HepG2 (cell line): ENCODE data around the gene PARN. TPM values are rescaled to one million over a fixed set of nuclear protein-coding genes. Genes with fewer than 3 reads are reported as not detected.

ENCODE experiments used
- ATAC-seq: fragments of 200-7000 bp; cut with Tn5 transposase; 3 replicates; pipeline ENCODE4 v1.9.1; 2020; ENCODE audit warnings: mild to moderate bottlenecking, moderate library complexity
- BruUV-seq: library from RNA; stranded (reverse); fragments of 400-500 nt; replicated peaks from 2 replicates; lab custom pipeline; 2021; lab: Mats Ljungman, UMichigan
- CTCF ChIA-PET: fragments of 300-600 bp; formaldehyde crosslinking; extraction: SDS; loops from one replicate; lab custom pipeline; 2021; ENCODE audit warnings: low total read pairs, inconsistent platforms, low intra/inter-chr PET ratio; lab: Yijun Ruan, JAX
- POLR2A ChIA-PET: fragments of 350-600 bp; sonication (Branson Sonifier 250); formaldehyde crosslinking; loops from one replicate; lab custom pipeline; 2020; ENCODE audit warnings: antibody characterized with exemption, inconsistent platforms; lab: Yijun Ruan, JAX
- DNase-seq: peaks from one replicate; pipeline ENCODE4 v3.0.0-alpha.2; 2015; ENCODE audit warnings: low spot score
- FAIRE-seq: peaks from 3 replicates; lab custom pipeline; 2011; peaks lifted over from hg19 to GRCh38; lab: Jason Lieb, UNC
- H2AFZ ChIP-seq: one replicate; pipeline ENCODE4 v1.6.1; 2011; ENCODE audit warnings: low read length, inconsistent platforms
- H3K27ac ChIP-seq: fragments of 300-600 bp; 3 replicates; pipeline ENCODE4 v1.8.0; 2011; ENCODE audit warnings: mixed run types, mild to moderate bottlenecking, mixed read lengths, low read length, inconsistent platforms; ENCODE audit not compliant: insufficient read depth; ENCODE audit errors: extremely low read length
- H3K27me3 ChIP-seq, 2 experiments: fragments of 200-600 bp in 1 of 2; 2 replicates in 1 of 2; 3 replicates in 1 of 2; pipeline versions ENCODE4 v1.6.0 to v1.8.0; 2011; ENCODE audit warnings: low read length in 2 of 2, mild to moderate bottlenecking in 2 of 2, moderate library complexity in 2 of 2, inconsistent platforms in 1 of 2; ENCODE audit not compliant: insufficient read depth in 2 of 2, control insufficient read depth in 1 of 2
- H3K36me3 ChIP-seq, 2 experiments: fragments of 200-600 bp in 1 of 2; replicated peaks in 1 of 2; 2 replicates in 1 of 2; 3 replicates in 1 of 2; pipeline versions ENCODE4 v1.5.1 to v1.8.0; 2011; ENCODE audit warnings: low read length in 2 of 2, inconsistent platforms in 1 of 2; ENCODE audit not compliant: insufficient read depth in 2 of 2, control insufficient read depth in 1 of 2
- H3K4me1 ChIP-seq: 2 replicates; pipeline ENCODE4 v1.5.1; 2012; ENCODE audit warnings: low read length, inconsistent platforms; ENCODE audit not compliant: insufficient read depth
- H3K4me2 ChIP-seq: 2 replicates; pipeline ENCODE4 v1.6.0; 2011; ENCODE audit warnings: low read depth, low read length, inconsistent platforms
- H3K4me3 ChIP-seq, 3 experiments: fragments of 200-600 bp in 1 of 3; sonication (generic), shearing (Covaris generic) in 1 of 3; replicated peaks in 1 of 3; 2 replicates each; pipeline ENCODE4 v1.5.1; 2011 to 2016; ENCODE audit warnings: low read length in 3 of 3, inconsistent platforms in 2 of 3, low read depth in 2 of 3, mild to moderate bottlenecking in 2 of 3, control low read depth in 1 of 3, mixed read lengths in 1 of 3; ENCODE audit not compliant: insufficient read depth in 1 of 3
- H3K79me2 ChIP-seq: one replicate; pipeline ENCODE4 v1.6.1; 2011; ENCODE audit warnings: low read length, inconsistent platforms; ENCODE audit not compliant: insufficient read depth
- H3K9ac ChIP-seq: 2 replicates; pipeline ENCODE4 v1.6.0; 2011; ENCODE audit warnings: mild to moderate bottlenecking, low read depth, low read length, inconsistent platforms; ENCODE audit not compliant: insufficient read depth
- H3K9me3 ChIP-seq: 2 replicates; pipeline ENCODE4 v1.5.1; 2012; ENCODE audit warnings: mild to moderate bottlenecking, low read length
- H4K20me1 ChIP-seq: 2 replicates; pipeline ENCODE4 v1.6.0; 2011; ENCODE audit warnings: inconsistent platforms, mild to moderate bottlenecking, low read length, moderate library complexity; ENCODE audit not compliant: insufficient read depth
- ASH2L ChIP-seq: fragments of 300-600, 200-600 bp; sonication (generic); IDR thresholded peaks from 2 replicates; pipeline ENCODE4 v1.7.0; 2017; ENCODE audit warnings: low read depth, mild to moderate bottlenecking, moderate library complexity, mixed read lengths, low read length; ENCODE audit not compliant: insufficient read length
- POLR2A ChIP-seq, 2 experiments: IDR thresholded peaks; 2 replicates each; pipeline ENCODE4 v1.6.1; 2011; ENCODE audit warnings: low read depth in 2 of 2, low read length in 2 of 2, mild to moderate bottlenecking in 1 of 2, moderate library complexity in 1 of 2; ENCODE audit not compliant: insufficient read depth in 1 of 2
- RAD21 ChIP-seq: fragments of 450-650 bp; formaldehyde crosslinking; IDR thresholded peaks from 2 replicates; pipeline ENCODE4 v1.5.0; 2020; ENCODE audit warnings: mild to moderate bottlenecking
- SAFB2 ChIP-seq: sonication (generic); formaldehyde crosslinking; IDR thresholded peaks from 2 replicates; pipeline ENCODE4 v1.5.1; 2020; ENCODE audit warnings: missing genetic modification reagents, low read depth, mild to moderate bottlenecking, borderline replicate concordance
- U2AF2 ChIP-seq: fragments of 200-400 bp; formaldehyde crosslinking; IDR thresholded peaks from 2 replicates; pipeline ENCODE4 v1.6.1; 2017; ENCODE audit warnings: low read depth, mild to moderate bottlenecking, low read length
- ZNF160 ChIP-seq: sonication (generic); formaldehyde crosslinking; IDR thresholded peaks from 2 replicates; pipeline ENCODE4 v1.8.0; 2022; ENCODE audit warnings: mild to moderate bottlenecking, inconsistent platforms, missing genetic modification reagents
- ZNF496 ChIP-seq: sonication (generic); formaldehyde crosslinking; IDR thresholded peaks from 2 replicates; pipeline ENCODE4 v1.8.1; 2023; ENCODE audit warnings: mild to moderate bottlenecking, moderate library complexity, missing genetic modification reagents; ENCODE audit not compliant: insufficient replicate concordance
- WGBS: methylation state at CpG from one replicate; pipeline ENCODE4 v1.1.6; 2017; ENCODE audit warnings: low lambda C conversion rate; 5-methylcytosine and 5-hydroxymethylcytosine counted together
- in situ Hi-C: cut with HindIII; loops from 2 replicates; pipeline ENCODE4 v1.10.0; 2017; ENCODE audit warnings: low pct_unique_long_range_greater_than_20kb; ENCODE audit not compliant: extremely low pct_ligation_motif_present
- intact Hi-C: fragments of 100-400 bp; cut with micrococcal nuclease; formaldehyde crosslinking; loops from one replicate; pipeline ENCODE4 v1.10.0; 2022; ENCODE audit not compliant: unreplicated experiment
- polyA plus RNA-seq, 8 experiments: library from polyadenylated mRNA; depleted of rRNA in 3 of 8; stranded (reverse) in 7 of 8; unstranded in 1 of 8; fragments of >200 nt; fragmentation: Illumina TruSeq in 4 of 8; extraction: Trizol in 4 of 8; gene quantifications; 2 replicates each; pipeline versions ENCODE4 v1.2.1 to v1.2.3, GENCODE V29; 2011 to 2016; ENCODE audit warnings: low read depth in 4 of 8, missing spikeins in 1 of 8, mixed read lengths in 1 of 8; ENCODE audit not compliant: insufficient read depth in 1 of 8
- total RNA-seq, 5 experiments: library from RNA; depleted of rRNA; stranded (reverse); fragments of >200 nt; fragmentation: Illumina TruSeq; extraction: Trizol; gene quantifications; 2 replicates each; pipeline ENCODE4 v1.2.3, GENCODE V29; 2016; ENCODE audit warnings: low read depth in 1 of 5
- TF ChIP-seq, protein P1 (sequence below): sonication (generic); formaldehyde crosslinking; IDR thresholded peaks from 2 replicates; pipeline ENCODE4 v1.4.0; 2020; ENCODE audit warnings: missing genetic modification reagents, borderline replicate concordance

The PARN gene
- total and polyA plus RNA-seq, 2 of the 13 experiments (the other 11 are each of a cell fraction or from before 2014, with no cell fraction given) = 13.3 to 47.6 TPM

GRCh38 chr16:14667347-14668266, 37.5 kb upstream of the PARN start:
- Histone ChIP-seq H3K27ac (no peak overlapping the region), H4K20me1 (no peaks in the 10 kb centered on the region), H3K79me2 (no peaks in the 10 kb centered on the region), H3K9ac (no peak overlapping the region; the same call in 1 of the 2 replicates), H2AFZ (no peak overlapping the region), H3K27me3 (no peaks in the 10 kb centered on the region), H3K36me3 (peaks cover 26 to 56% of the 10 kb centered on the region in 2 experiments), H3K4me2 (no peak overlapping the region), H3K4me1 (peaks cover 11% of the 10 kb centered on the region), H3K9me3 (no peaks in the 10 kb centered on the region), H3K4me3 (no peak overlapping the region)
- DNase-seq = no peak
- in situ Hi-C loops = no loop called here
- peak; percentile 19; the same call in 1 of the 3 replicates for ATAC-seq
- 90% methylated on average over 16 of the region's 16 CpGs for WGBS
- CTCF ChIA-PET = no interaction called here
- POLR2A ChIA-PET = no interaction called here
- 0 out of 4 replicates have a peak, but pooled peaks of 1 of the 2 experiments have one; percentile 19 for TF ChIP-seq POLR2A (IDR thresholded peaks at IDR 0.05; ENCODE audit: insufficient read depth in 1 of 2, low read depth in 2 of 2, low read length in 2 of 2)
- TF ChIP-seq ZNF160 (CRISPR knock-in tag) = no peak
- no peak for TF ChIP-seq U2AF2
- TF ChIP-seq RAD21 (CRISPR knock-in tag) = no peak
- TF ChIP-seq SAFB2 (CRISPR knock-in tag) = no peak
- TF ChIP-seq ASH2L = no peak
- no peak for TF ChIP-seq ZNF496 (CRISPR knock-in tag)
- TF ChIP-seq, protein P1, sequence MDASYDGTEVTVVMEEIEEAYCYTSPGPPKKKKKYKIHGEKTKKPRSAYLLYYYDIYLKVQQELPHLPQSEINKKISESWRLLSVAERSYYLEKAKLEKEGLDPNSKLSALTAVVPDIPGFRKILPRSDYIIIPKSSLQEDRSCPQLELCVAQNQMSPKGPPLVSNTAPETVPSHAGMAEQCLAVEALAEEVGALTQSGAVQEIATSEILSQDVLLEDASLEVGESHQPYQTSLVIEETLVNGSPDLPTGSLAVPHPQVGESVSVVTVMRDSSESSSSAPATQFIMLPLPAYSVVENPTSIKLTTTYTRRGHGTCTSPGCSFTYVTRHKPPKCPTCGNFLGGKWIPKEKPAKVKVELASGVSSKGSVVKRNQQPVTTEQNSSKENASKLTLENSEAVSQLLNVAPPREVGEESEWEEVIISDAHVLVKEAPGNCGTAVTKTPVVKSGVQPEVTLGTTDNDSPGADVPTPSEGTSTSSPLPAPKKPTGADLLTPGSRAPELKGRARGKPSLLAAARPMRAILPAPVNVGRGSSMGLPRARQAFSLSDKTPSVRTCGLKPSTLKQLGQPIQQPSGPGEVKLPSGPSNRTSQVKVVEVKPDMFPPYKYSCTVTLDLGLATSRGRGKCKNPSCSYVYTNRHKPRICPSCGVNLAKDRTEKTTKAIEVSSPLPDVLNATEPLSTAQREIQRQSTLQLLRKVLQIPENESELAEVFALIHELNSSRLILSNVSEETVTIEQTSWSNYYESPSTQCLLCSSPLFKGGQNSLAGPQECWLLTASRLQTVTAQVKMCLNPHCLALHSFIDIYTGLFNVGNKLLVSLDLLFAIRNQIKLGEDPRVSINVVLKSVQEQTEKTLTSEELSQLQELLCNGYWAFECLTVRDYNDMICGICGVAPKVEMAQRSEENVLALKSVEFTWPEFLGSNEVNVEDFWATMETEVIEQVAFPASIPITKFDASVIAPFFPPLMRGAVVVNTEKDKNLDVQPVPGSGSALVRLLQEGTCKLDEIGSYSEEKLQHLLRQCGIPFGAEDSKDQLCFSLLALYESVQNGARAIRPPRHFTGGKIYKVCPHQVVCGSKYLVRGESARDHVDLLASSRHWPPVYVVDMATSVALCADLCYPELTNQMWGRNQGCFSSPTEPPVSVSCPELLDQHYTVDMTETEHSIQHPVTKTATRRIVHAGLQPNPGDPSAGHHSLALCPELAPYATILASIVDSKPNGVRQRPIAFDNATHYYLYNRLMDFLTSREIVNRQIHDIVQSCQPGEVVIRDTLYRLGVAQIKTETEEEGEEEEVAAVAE = no peak
- BruUV-seq = no TSS peak
- intact Hi-C loops = no loop called here
- FAIRE-seq = no peak
